Prostate gland (tissue), 2 donors: ENCODE measurements around the gene SAAL1.

Experiments used
- CTCF ChIP-seq, 4 experiments: fragments of 200-600 bp in 2 of 4; fragments of 450-650 bp in 2 of 4; sonication (generic) in 2 of 4; IDR thresholded peaks; 1 replicate in 3 of 4; 2 replicates in 1 of 4; pipeline ENCODE4 v1.5.1; 2016 to 2019; ENCODE audit warnings: antibody characterized with exemption in 4 of 4, mild to moderate bottlenecking in 2 of 4, moderate library complexity in 2 of 4
- POLR2A ChIP-seq: fragments of 450-650 bp; IDR thresholded peaks from one replicate; pipeline ENCODE4 v1.6.1; 2016; ENCODE audit warnings: antibody characterized with exemption, mild to moderate bottlenecking
- POLR2AphosphoS5 ChIP-seq: sonication (generic); formaldehyde crosslinking; IDR thresholded peaks from one replicate; pipeline ENCODE4 v1.6.1; 2017; ENCODE audit warnings: antibody characterized with exemption

- TF ChIP-seq POLR2AphosphoS5 (no peak), CTCF (IDR thresholded peaks at IDR 0.05) (no peak), POLR2A (no peak)
Observed at GRCh38 chr11:18091731-18092130, 14.2 kb downstream of the SAAL1 start.
